Left hindlimb (tissue), 1 donor: Measurements from ENCODE around the gene TMEM120B.
A peak's percentile ranks its signal among the peaks of the same experiment; 100 is the strongest.
"Not testable (repeated sequence)": the region's sequence is repeated elsewhere in the genome, so short reads cannot be mapped to it uniquely, and the experiment has no call there.

Experiments
- DNase-seq: peaks from one replicate; pipeline ENCODE4 v3.0.0-alpha.2; 2018

The TMEM120B gene

DNA sequence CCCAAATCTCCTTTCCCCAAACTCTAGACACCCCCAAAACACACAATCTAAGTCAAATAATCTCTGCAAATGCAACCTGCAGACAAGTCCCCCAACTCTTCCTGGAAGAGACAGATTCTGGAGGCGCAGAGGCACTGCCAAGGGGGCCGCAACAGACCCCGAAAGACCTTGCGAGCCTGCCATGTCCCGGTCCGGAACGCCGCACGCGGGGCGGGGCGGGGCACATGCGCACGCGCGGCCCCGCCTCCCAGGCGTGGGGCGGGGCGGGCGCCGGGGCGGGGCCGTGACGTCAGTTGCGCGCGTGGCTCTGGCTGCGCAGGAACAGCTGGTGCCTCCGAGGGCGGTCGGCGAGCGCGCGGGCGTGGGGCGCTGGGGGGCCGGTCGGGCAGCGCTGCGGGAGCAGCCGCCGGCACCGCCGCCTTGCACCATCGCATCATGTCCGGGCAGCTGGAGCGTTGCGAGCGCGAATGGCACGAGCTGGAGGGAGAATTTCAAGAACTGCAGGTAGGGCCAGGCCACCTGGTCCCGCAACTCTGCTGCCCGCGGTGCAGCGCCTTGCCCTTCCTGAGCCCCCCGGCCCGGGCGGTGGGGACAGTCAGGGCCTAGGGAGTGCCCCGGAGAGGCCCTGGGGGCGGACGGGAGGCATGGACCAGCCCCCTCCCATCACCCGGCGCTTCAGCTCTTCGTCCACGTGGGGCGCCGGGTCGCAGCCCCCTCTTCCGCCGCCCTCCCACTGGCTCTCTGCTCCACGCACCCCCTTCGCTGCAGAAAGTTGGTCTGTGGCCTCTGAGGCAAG lies at the start of gene TMEM120B:
Gene TMEM120B (plus strand): TSS at position 292 of the 796 bp plus-strand sequence. CDS start 144 bp downstream, at position 436.
- DNase-seq: peak; percentile 90

GRCh38 chr12:121663610-121663929 lies 49.0 kb upstream of the TMEM120B start:
- DNase-seq: no peak

GRCh38 chr12:121666829-121667228 lies 45.7 kb upstream of the TMEM120B start:
- DNase-seq: not testable (repeated sequence)

DNA sequence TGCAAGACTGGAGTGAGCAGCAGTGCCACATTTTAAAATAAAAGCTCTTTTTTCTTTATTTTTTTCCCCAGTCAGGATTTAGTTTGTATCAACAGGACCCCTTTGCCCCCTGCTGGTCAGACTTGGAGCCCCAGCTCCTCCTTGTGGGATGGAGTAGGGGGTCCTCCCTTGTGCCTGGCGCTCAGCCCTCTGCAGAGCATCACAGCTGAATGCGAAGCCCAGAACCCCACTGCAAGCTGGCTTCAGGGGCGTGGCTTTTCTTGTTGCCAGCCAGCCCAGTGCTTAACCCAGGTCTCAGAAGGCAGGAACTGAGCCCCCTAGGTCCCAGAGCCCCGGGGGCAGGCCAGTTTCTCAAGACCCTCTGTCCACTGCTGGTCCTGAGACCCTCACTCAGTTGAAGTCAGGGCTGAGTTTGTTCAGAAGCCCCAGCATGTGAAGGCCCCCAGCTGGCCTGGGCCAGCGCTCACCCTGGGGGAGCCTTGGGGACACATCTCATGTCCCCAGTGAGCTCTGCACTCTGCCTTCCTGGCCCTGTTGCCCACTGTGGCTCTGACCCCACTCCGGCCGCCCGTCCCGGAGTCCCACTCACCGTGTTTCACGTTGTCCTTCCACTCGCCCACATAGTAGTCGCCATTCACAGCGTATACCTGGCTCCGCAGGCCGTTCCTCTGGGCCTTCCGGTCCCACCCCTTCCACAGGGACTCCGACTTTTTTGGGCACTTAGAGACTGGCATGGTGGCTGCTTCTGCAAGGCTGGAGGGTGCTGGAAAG lies 43.6 kb upstream of the TMEM120B start:
- DNase-seq: peak; percentile 71

GRCh38 chr12:121669521-121669900 lies 43.0 kb upstream of the TMEM120B start, which contains the start of gene MORN3:
TSS of gene MORN3 (minus strand) at chr12:121669654. CDS start at chr12:121669483, 171 bp downstream.
- no peak for DNase-seq

DNA sequence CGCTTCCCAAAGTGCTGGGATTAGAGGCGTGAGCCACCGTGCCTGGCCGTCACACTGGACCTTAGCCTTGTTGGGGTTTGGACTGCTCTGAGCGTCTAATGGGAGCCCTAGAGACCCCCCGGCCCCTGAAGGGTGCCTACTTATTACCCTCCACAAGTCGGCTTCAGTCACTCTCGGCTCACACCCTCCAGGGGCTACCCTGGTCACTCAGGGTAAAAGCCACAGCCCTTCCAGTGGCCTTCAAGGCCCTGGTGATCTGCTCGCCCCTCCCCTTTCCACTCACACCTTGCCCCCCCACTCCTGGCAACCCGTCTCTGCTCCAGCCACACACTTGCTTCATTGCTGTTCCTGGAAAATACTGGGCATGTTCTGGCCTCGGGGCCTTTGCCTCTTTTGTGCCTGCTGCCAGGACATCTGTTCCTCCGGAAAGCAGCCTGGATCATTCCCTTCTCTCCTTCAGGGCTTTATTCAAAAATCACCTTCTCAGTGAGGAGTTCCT lies 39.5 kb upstream of the TMEM120B start:
- peak; percentile 84 for DNase-seq

- no peak for DNase-seq
Observed at GRCh38 chr12:121676190-121676589, 36.4 kb upstream of the TMEM120B start.

- DNase-seq: no peak
Observed at GRCh38 chr12:121678305-121678704, 34.2 kb upstream of the TMEM120B start.

GRCh38 chr12:121678716-121679300 lies 33.7 kb upstream of the TMEM120B start:
- no peak for DNase-seq

- not testable (repeated sequence) for DNase-seq
Observed at GRCh38 chr12:121679661-121680197, 32.8 kb upstream of the TMEM120B start.

GRCh38 chr12:121688966-121689365 lies 23.6 kb upstream of the TMEM120B start:
- DNase-seq: no peak

DNA sequence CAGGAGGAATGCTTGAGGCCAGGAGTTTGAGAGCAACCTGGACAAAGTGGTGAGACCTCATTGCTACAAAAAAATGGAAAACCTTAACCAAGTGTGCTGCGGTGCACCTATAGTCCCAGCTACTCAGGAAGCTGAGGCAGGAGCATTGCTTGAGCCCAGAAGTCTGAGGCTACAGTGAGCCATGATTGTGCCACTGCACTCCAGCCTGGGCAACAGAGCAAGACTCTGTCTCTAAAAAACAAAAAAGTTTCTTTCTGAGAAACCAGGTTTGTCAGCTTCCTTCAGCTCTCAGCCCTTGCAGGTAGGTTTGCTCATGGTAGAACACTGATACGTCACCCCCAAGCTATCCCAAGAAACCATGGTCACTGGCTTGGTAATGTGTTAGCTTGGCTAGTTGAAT lies 23.1 kb upstream of the TMEM120B start:
- DNase-seq: no peak

DNA sequence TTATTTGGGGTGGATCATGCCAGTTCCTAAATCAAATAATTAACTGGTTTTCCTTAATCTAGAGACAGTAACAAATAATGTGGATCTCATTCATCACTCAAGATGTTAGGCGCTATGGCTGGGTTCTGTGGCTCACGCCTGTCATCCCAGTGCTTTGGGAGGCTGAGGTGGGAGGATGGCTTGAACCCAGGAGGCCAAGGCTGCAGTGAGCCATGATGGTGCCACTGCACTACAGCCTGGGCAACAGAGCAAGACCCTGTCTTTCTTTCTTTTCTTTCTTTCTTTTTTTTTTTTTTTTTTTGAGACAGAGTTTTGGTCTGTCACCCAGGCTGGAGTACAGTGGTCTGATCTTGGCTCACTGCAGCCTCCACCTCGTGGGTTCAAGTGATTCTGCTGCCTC lies 19.8 kb upstream of the TMEM120B start:
- not testable (repeated sequence) for DNase-seq

DNA sequence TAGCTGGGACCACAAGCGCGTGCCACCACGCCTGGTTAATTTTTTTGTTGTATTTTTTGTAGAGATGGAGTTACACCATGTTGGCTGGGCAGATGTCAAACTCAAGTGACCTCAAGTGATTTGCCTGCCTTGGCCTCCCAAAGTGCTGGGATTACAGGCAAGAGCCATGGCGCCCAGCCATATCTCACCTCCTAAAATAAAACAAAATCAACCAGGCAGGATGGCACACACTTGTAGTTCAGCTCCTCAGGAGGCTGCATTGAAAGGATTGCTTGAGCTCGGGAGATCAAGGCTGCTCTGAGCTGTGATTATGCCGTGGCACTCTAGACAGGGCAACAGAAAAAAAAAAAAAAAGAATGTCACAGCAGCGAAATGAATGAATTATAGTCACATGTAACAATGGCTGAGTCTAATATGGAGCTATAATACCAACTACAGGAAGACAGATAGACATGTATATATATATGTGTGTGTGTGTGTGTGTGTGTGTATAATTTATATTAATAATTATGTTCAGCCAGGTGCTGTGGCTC lies 19.3 kb upstream of the TMEM120B start:
- DNase-seq: no peak

DNA sequence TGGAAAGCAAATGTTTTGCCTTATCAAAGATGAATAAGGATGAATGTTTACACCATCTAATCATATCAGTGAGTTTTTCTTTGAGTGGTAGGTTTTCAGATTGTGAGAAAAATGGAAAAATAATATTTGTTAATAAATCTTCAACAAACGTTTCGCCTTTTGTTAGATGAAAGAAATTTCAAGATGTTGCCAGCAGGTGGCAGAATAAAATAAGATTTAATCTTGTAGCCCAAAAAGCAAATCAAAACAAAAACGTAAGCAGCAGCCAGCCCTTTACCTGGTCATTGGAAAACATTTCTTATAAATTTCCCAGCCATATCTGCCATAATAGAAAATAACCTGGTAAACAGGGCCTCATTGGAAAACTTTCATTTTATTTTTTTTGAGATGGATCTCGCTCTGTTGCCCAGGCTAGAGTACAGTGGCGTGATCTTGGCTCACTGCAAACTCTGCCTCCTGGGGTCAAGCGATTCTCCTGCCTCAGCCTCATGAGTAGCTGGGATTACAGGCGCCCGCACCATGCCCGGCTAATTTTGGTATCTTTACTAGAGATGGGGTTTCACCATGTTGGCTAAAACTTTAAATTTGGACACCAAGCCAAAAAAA lies 15.4 kb upstream of the TMEM120B start:
- DNase-seq: no peak

DNA sequence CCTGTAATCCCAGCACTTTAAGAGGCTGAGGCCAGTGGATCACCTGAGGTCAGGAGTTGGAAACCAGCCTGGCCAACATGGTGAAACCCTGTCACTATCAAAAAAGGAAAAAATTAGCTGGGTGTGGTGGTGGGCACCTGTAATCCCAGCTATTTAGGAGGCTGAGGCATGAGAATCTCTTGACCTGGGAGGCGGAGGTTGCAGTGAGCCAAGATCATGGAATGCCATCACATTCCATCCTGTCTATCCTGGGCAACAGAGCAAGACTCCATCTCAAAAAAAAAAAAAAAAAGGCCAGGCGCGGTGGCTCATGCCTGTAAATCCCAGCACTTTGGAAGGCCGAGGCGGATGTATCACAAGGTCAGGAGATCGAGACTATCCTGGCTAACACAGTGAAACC lies 14.7 kb upstream of the TMEM120B start:
- not testable (repeated sequence) for DNase-seq

DNA sequence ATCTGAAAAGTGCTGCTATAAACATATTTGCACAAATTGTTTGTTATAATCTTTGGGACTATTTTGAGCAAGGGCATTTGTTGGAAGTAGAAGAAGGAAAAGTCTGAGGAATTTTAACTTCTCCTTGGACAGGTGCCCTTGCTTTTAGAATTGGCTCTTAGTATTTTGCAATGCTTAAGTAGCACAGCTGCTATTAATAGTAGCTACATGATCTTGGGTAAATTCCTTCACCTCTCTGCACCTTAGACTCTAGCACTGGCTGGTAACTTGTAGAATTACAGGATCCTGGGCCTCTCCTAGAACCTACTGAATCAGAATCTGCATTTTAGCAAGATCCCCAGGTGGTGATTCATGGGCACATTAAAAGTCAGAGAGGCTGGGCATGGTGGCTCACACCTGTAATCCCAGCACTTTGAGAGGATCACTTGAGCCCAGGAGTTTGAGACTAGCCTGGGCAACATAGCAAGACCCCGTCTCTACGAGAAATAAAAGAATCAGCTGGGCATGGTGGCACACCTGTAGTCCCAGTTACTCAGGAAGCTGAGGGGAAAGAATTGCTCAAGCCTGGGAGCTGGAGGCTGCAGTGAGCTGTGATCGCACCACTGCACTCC lies 10.8 kb upstream of the TMEM120B start:
- no peak for DNase-seq

DNA sequence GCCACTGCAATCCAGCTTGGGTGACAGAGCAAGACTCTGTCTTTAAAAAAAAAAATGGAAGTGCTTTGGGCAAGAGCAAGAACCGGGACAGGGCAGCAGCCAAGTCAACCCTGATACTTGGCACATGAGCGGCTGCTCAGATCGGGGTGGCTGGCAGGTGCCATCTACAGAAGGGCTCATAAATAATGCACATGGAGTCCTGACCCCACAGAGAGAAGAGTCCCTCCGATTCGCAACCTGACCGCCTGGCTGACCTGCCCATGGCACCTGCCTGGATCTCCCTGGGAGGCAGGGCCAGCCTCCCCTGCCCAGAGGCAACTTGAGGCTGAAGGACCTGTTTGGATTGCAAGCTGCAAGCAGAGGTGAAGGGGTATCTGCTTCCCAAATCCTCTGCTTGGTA lies 9.6 kb upstream of the TMEM120B start:
- DNase-seq: no peak

GRCh38 chr12:121705514-121705913 lies 7.0 kb upstream of the TMEM120B start:
- no peak for DNase-seq

GRCh38 chr12:121708313-121709063 lies 4.1 kb upstream of the TMEM120B start:
- DNase-seq: no peak

GRCh38 chr12:121709064-121709424 lies 3.5 kb upstream of the TMEM120B start:
- DNase-seq: not testable (repeated sequence)
